Thyroid gland (tissue), 4 donors: ENCODE results near the gene PIK3R5.

Experiments
- CTCF ChIP-seq, 6 experiments: fragments of 200-600 bp in 3 of 6; fragments of 450-650 bp in 3 of 6; sonication (generic) in 3 of 6; IDR thresholded peaks; one replicate each; pipeline ENCODE4 v1.5.1; 2016 to 2019; ENCODE audit warnings: antibody characterized with exemption in 6 of 6, mild to moderate bottlenecking in 2 of 6, inconsistent platforms in 1 of 6, moderate library complexity in 1 of 6
- POLR2A ChIP-seq, 2 donors: fragments of 450-650 bp; IDR thresholded peaks; one replicate each; pipeline ENCODE4 v1.6.1; 2017; ENCODE audit warnings: antibody characterized with exemption in 2 of 2, mild to moderate bottlenecking in 2 of 2, moderate library complexity in 1 of 2

- no peak for TF ChIP-seq POLR2A (IDR thresholded peaks at IDR 0.05)
- TF ChIP-seq CTCF (IDR thresholded peaks at IDR 0.05) = no peak
Observed at GRCh38 chr17:8968503-8968902, 3.0 kb upstream of the PIK3R5 start.
